H1 (cell line): ENCODE measurements around the gene UMODL1. TPM values are rescaled to one million over a fixed set of nuclear protein-coding genes. Genes with fewer than 3 reads are reported as not detected.

Experiments
- CTCF ChIA-PET: fragments of 300-600 bp; sonication (Branson Sonifier 250); formaldehyde crosslinking; loops from one replicate; lab custom pipeline; 2021; ENCODE audit not compliant: partially characterized antibody; lab: Charles Lee
- POLR2A ChIA-PET: fragments of 300-600 bp; sonication (Branson Sonifier 250); formaldehyde crosslinking; loops from one replicate; lab custom pipeline; 2021; ENCODE audit warnings: inconsistent platforms; ENCODE audit not compliant: partially characterized antibody; lab: Charles Lee
- DNase-seq, 2 experiments: peaks; one replicate each; pipeline versions ENCODE4 v3.0.0 to v3.0.0-alpha.2; 2010 to 2022; ENCODE audit warnings: low spot score in 2 of 2, low read depth in 1 of 2, mixed read lengths in 1 of 2
- FAIRE-seq: peaks from 2 replicates; lab custom pipeline; 2011; peaks lifted over from hg19 to GRCh38; lab: Jason Lieb, UNC
- H2AFZ ChIP-seq: 2 replicates; pipeline ENCODE4 v1.8.1; 2012; ENCODE audit warnings: low read length, inconsistent platforms
- H2AK5ac ChIP-seq: 2 replicates; pipeline ENCODE4 v1.6.1; 2013; ENCODE audit warnings: low read depth, low read length
- H2BK120ac ChIP-seq: replicated peaks from 2 replicates; pipeline ENCODE3; 2013; ENCODE audit warnings: low read depth, low read length, inconsistent platforms
- H2BK12ac ChIP-seq: 2 replicates; pipeline ENCODE4 v1.6.1; 2013; ENCODE audit warnings: low read depth, low read length
- H2BK15ac ChIP-seq: 2 replicates; pipeline ENCODE4 v1.6.1; 2013; ENCODE audit warnings: low read length
- H2BK20ac ChIP-seq: 2 replicates; pipeline ENCODE4 v1.6.1; 2013; ENCODE audit warnings: low read length
- H2BK5ac ChIP-seq: 2 replicates; pipeline ENCODE4 v1.6.1; 2013; ENCODE audit warnings: low read depth, low read length
- H3K14ac ChIP-seq: 2 replicates; pipeline ENCODE4 v1.6.1; 2013; ENCODE audit warnings: inconsistent platforms; ENCODE audit not compliant: insufficient read length
- H3K18ac ChIP-seq: 2 replicates; pipeline ENCODE4 v1.6.1; 2013; ENCODE audit warnings: low read length; ENCODE audit errors: extremely low read depth
- H3K23ac ChIP-seq: 2 replicates; pipeline ENCODE4 v1.6.1; 2013; ENCODE audit warnings: inconsistent platforms; ENCODE audit not compliant: insufficient read length
- H3K23me2 ChIP-seq: 2 replicates; pipeline ENCODE4 v1.6.1; 2013; ENCODE audit warnings: low read depth, low read length
- H3K27ac ChIP-seq: 2 replicates; pipeline ENCODE4 v1.6.1; 2011; ENCODE audit warnings: low read depth, low read length, inconsistent platforms
- H3K27me3 ChIP-seq, 4 experiments: replicated peaks in 1 of 4; 1 replicate in 1 of 4; 2 replicates in 3 of 4; pipeline versions ENCODE4 v1.6.1 to v1.8.1; 2011 to 2013; ENCODE audit warnings: low read length in 3 of 4, mild to moderate bottlenecking in 3 of 4, inconsistent platforms in 2 of 4, mixed read lengths in 2 of 4, moderate library complexity in 1 of 4; ENCODE audit not compliant: control insufficient read depth in 3 of 4, insufficient read depth in 3 of 4; ENCODE audit errors: extremely low read depth in 1 of 4
- H3K36me3 ChIP-seq, 4 experiments: 2 replicates each; pipeline versions ENCODE4 v1.6.1 to v1.8.1; 2011 to 2013; ENCODE audit warnings: mild to moderate bottlenecking in 4 of 4, low read length in 3 of 4, moderate library complexity in 2 of 4, control low read depth in 1 of 4, inconsistent platforms in 1 of 4; ENCODE audit not compliant: insufficient read depth in 4 of 4, control insufficient read depth in 2 of 4
- H3K4ac ChIP-seq: replicated peaks from 2 replicates; pipeline ENCODE3; 2013; ENCODE audit warnings: low read length, low read depth, mixed read lengths, inconsistent platforms; ENCODE audit not compliant: insufficient read length
- H3K4me1 ChIP-seq, 4 experiments: replicated peaks in 1 of 4; 1 replicate in 1 of 4; 2 replicates in 3 of 4; pipeline versions ENCODE4 v1.6.1 to v1.8.1; 2011 to 2013; ENCODE audit warnings: low read length in 3 of 4, inconsistent platforms in 2 of 4, mixed read lengths in 1 of 4; ENCODE audit not compliant: insufficient read depth in 4 of 4, control insufficient read depth in 3 of 4
- H3K4me2 ChIP-seq, 2 experiments: 2 replicates each; pipeline versions ENCODE4 v1.6.1 to v1.8.1; 2011 to 2013; ENCODE audit warnings: low read depth in 2 of 2, low read length in 2 of 2, control low read depth in 1 of 2, inconsistent platforms in 1 of 2, mild to moderate bottlenecking in 1 of 2; ENCODE audit not compliant: insufficient read depth in 1 of 2
- H3K4me3 ChIP-seq, 4 experiments: fragments of 200-600, 300-600 bp in 1 of 4; sonication (generic), shearing (Covaris generic), sonication (Bioruptor Twin) in 1 of 4; 2 replicates each; pipeline versions ENCODE4 v1.5.1 to v1.8.1; 2011 to 2016; ENCODE audit warnings: low read length in 4 of 4, low read depth in 3 of 4, control low read depth in 2 of 4, inconsistent platforms in 2 of 4, mild to moderate bottlenecking in 2 of 4, mixed read lengths in 1 of 4, moderate library complexity in 1 of 4; ENCODE audit not compliant: insufficient read depth in 2 of 4; ENCODE audit errors: extremely low read depth in 1 of 4
- H3K56ac ChIP-seq: replicated peaks from 2 replicates; pipeline ENCODE3; 2013; ENCODE audit warnings: low read depth, mild to moderate bottlenecking, mixed read lengths, low read length, inconsistent platforms; ENCODE audit not compliant: insufficient read length
- H3K79me1 ChIP-seq: 2 replicates; pipeline ENCODE4 v1.6.1; 2013; ENCODE audit warnings: low read depth, low read length, control low read depth
- H3K79me2 ChIP-seq, 2 experiments: 2 replicates each; pipeline versions ENCODE4 v1.6.1 to v1.8.1; 2012 to 2013; ENCODE audit warnings: low read length in 2 of 2, mild to moderate bottlenecking in 2 of 2, inconsistent platforms in 1 of 2; ENCODE audit not compliant: insufficient read depth in 2 of 2, control insufficient read depth in 1 of 2
- H3K9ac ChIP-seq, 4 experiments: replicated peaks in 1 of 4; 1 replicate in 1 of 4; 2 replicates in 3 of 4; pipeline versions ENCODE4 v1.6.1 to v1.8.1; 2011 to 2013; ENCODE audit warnings: low read depth in 3 of 4, low read length in 3 of 4, control low read depth in 2 of 4, mild to moderate bottlenecking in 2 of 4, moderate library complexity in 2 of 4, inconsistent platforms in 1 of 4; ENCODE audit errors: extremely low read depth in 1 of 4
- H3K9me3 ChIP-seq, 2 experiments: 2 replicates each; pipeline versions ENCODE4 v1.6.1 to v1.8.1; 2012 to 2013; ENCODE audit warnings: mild to moderate bottlenecking in 2 of 2, moderate library complexity in 2 of 2, control low read depth in 1 of 2, inconsistent platforms in 1 of 2, low read depth in 1 of 2, low read length in 1 of 2, mixed read lengths in 1 of 2; ENCODE audit not compliant: insufficient read depth in 2 of 2
- H4K20me1 ChIP-seq, 2 experiments: replicated peaks in 1 of 2; 2 replicates each; pipeline versions ENCODE3 to v1.8.1; 2011 to 2013; ENCODE audit warnings: inconsistent platforms in 2 of 2, low read length in 2 of 2, mild to moderate bottlenecking in 1 of 2; ENCODE audit not compliant: insufficient read depth in 2 of 2, control insufficient read depth in 1 of 2
- H4K5ac ChIP-seq: 2 replicates; pipeline ENCODE4 v1.6.1; 2013; ENCODE audit warnings: low read length, low read depth, mixed read lengths, inconsistent platforms; ENCODE audit not compliant: insufficient read length
- H4K8ac ChIP-seq: 2 replicates; pipeline ENCODE4 v1.8.0; 2013; ENCODE audit warnings: mild to moderate bottlenecking, moderate library complexity, low read length, inconsistent platforms; ENCODE audit not compliant: insufficient read depth; ENCODE audit errors: extremely low read depth
- H4K91ac ChIP-seq: replicated peaks from 2 replicates; pipeline ENCODE3; 2013; ENCODE audit warnings: low read length, mixed read lengths, inconsistent platforms; ENCODE audit not compliant: insufficient read length
- BCL11A ChIP-seq, 2 experiments: IDR thresholded peaks; one replicate each; pipeline ENCODE4 v1.6.1; 2011; ENCODE audit warnings: low read depth in 2 of 2, low read length in 2 of 2, mild to moderate bottlenecking in 2 of 2
- CBX8 ChIP-seq: fragments of 300-800, 300-1000 bp; sonication (generic); IDR thresholded peaks from 2 replicates; pipeline ENCODE4 v1.7.1; 2016; ENCODE audit warnings: low read depth, low read length, borderline replicate concordance
- CREB1 ChIP-seq: IDR thresholded peaks from 2 replicates; pipeline ENCODE4 v1.6.1; 2012; ENCODE audit warnings: inconsistent platforms
- HDAC6 ChIP-seq: IDR thresholded peaks from one replicate; pipeline ENCODE4 v1.7.1; 2012; ENCODE audit warnings: low read depth, mild to moderate bottlenecking, inconsistent platforms, low read length, moderate library complexity
- JUND ChIP-seq: IDR thresholded peaks from 2 replicates; pipeline ENCODE4 v1.6.1; 2011; ENCODE audit warnings: mild to moderate bottlenecking, improper control_type of control experiment, low read length
- KDM4A ChIP-seq: IDR thresholded peaks from one replicate; pipeline ENCODE4 v1.7.1; 2012; ENCODE audit warnings: low read depth, mild to moderate bottlenecking, moderate library complexity, low read length, inconsistent platforms; ENCODE audit not compliant: severe bottlenecking
- NANOG ChIP-seq: IDR thresholded peaks from 2 replicates; pipeline ENCODE4 v1.6.1; 2011; ENCODE audit warnings: low read length, low read depth, mild to moderate bottlenecking, inconsistent platforms; ENCODE audit not compliant: insufficient read depth, poor library complexity, severe bottlenecking
- SIN3A ChIP-seq, 2 experiments: IDR thresholded peaks in 1 of 2; conservative IDR thresholded peaks in 1 of 2; 2 replicates each; pipeline ENCODE4 v1.6.1; 2011 to 2012; ENCODE audit warnings: low read length in 2 of 2, improper control_type of control experiment in 1 of 2, low read depth in 1 of 2, mild to moderate bottlenecking in 1 of 2
- SIRT6 ChIP-seq: IDR thresholded peaks from one replicate; pipeline ENCODE4 v1.7.1; 2012; ENCODE audit warnings: low read length, inconsistent platforms
- SP2 ChIP-seq: IDR thresholded peaks from 2 replicates; pipeline ENCODE4 v1.6.1; 2012; ENCODE audit warnings: mild to moderate bottlenecking, low read length, inconsistent platforms
- TAF1 ChIP-seq: IDR thresholded peaks from 2 replicates; pipeline ENCODE4 v1.6.1; 2011; ENCODE audit warnings: mild to moderate bottlenecking, low read depth, low read length
- YY1 ChIP-seq: IDR thresholded peaks from 2 replicates; pipeline ENCODE4 v1.6.1; 2011; ENCODE audit warnings: low read depth, mild to moderate bottlenecking, low read length
- ZNF274 ChIP-seq: IDR thresholded peaks from 2 replicates; pipeline ENCODE4 v1.7.0; 2012; ENCODE audit warnings: low read length, borderline replicate concordance; ENCODE audit errors: extremely low read depth
- WGBS, 2 experiments: shearing (Covaris generic) in 1 of 2; methylation state at CpG; one replicate each; pipeline versions ENCODE4 v1.1.6 to v1.1.7; 2013 to 2015; ENCODE audit warnings: low lambda C conversion rate in 2 of 2, mixed read lengths in 2 of 2, inconsistent platforms in 1 of 2, low coverage in 1 of 2, missing lambda C conversion rate in 1 of 2; ENCODE audit not compliant: insufficient replicate concordance in 2 of 2, insufficient coverage in 1 of 2, insufficient read length in 1 of 2; ENCODE audit errors: extremely low coverage in 1 of 2, missing lambda C conversion rate in 1 of 2; 5-methylcytosine and 5-hydroxymethylcytosine counted together
- polyA plus RNA-seq, 7 experiments: library from polyadenylated mRNA; depleted of rRNA in 3 of 7; stranded (reverse) in 5 of 7; unstranded in 2 of 7; fragments of >200 nt in 5 of 7; fragments of 200-250 nt in 2 of 7; gene quantifications; 1 replicate in 5 of 7; 2 replicates in 1 of 7; 4 replicates in 1 of 7; pipeline versions ENCODE4 v1.2.1 to v1.2.3, GENCODE V29; 2011 to 2013; ENCODE audit warnings: missing spikeins in 2 of 7, mixed read lengths in 2 of 7
- total RNA-seq: library from RNA; stranded (reverse); fragmentation: NEBNext Ultra II Directional; extraction: Animal tissue kit (Norgen Biotek cat#: 25700); gene quantifications from 2 replicates; pipeline ENCODE4 v1.2.1, GENCODE V29; 2021

The UMODL1 gene
- total and polyA plus RNA-seq, 2 of the 8 experiments (the other 6 are each of a cell fraction or from before 2014, with no cell fraction given) = not detected

GRCh38 chr21:42187976-42188653 is 117.0 kb downstream of the UMODL1 start:
- Histone ChIP-seq H3K4me1 (no peaks in the 10 kb centered on the region), H3K23ac (no peak overlapping the region), H3K9ac (no peak overlapping the region), H3K79me1 (no peaks in the 10 kb centered on the region), H3K18ac (no peak overlapping the region), H4K8ac (no peak overlapping the region), H3K14ac (no peak overlapping the region), H3K56ac (no peak overlapping the region), H4K91ac (no peak overlapping the region), H3K27ac (no peak overlapping the region), H3K4me2 (no peak overlapping the region), H2AFZ (no peak overlapping the region), H4K20me1 (peaks cover 0 to 10% of the 10 kb centered on the region in 2 experiments), H3K4me3 (no peak overlapping the region), H3K36me3 (no peaks in the 10 kb centered on the region; a peak in 1 of 8 replicates), H3K4ac (no peak overlapping the region), H3K9me3 (no peaks in the 10 kb centered on the region), H4K5ac (no peak overlapping the region), H3K23me2 (peaks cover 11% of the 10 kb centered on the region; the same call in 1 of the 2 replicates), H2AK5ac (no peak overlapping the region), H3K27me3 (peaks cover 0 to 3% (median 1%) of the 10 kb centered on the region in 4 experiments; a peak in 1 of 7 replicates), H2BK20ac (no peak overlapping the region), H2BK12ac (no peak overlapping the region), H2BK15ac (no peak overlapping the region), H2BK5ac (no peak overlapping the region), H3K79me2 (no peaks in the 10 kb centered on the region), H2BK120ac (no peak overlapping the region)
- DNase-seq (no peak), FAIRE-seq (no peak)
- POLR2A ChIA-PET = no interaction called here
- CTCF ChIA-PET = interaction anchor here (0.5 kb wide), 1 partner anchor 25 kb away, joined by 3 read pairs; no protein-coding TSS in a partner anchor
- 93% methylated on average over 8 of the region's 8 CpGs; no CpG with 5 or more reads in 1 of the 2 experiments for WGBS, 2 experiments
- TF ChIP-seq BCL11A (IDR thresholded peaks at IDR 0.05; ENCODE audit: low read depth in 2 of 2, low read length in 2 of 2) = no peak
- TF ChIP-seq TAF1 = no peak
- TF ChIP-seq NANOG = no peak
- no peak for TF ChIP-seq JUND
- TF ChIP-seq SIRT6 = no peak
- no peak for TF ChIP-seq YY1
- TF ChIP-seq HDAC6 = no peak
- no peak for TF ChIP-seq CREB1
- no peak for TF ChIP-seq CBX8
- TF ChIP-seq SIN3A (conservative IDR thresholded peaks at IDR 0.05 in 1 of 2, IDR thresholded peaks at IDR 0.05 in 1 of 2; ENCODE audit: low read depth in 1 of 2, low read length in 2 of 2) = no peak
- TF ChIP-seq ZNF274 = no peak
- TF ChIP-seq KDM4A = no peak
- no peak for TF ChIP-seq SP2
